Measurements from ENCODE around the gene SCD5.

SCD5 gene

GRCh38 chr4:82645936-82646565 is 152.5 kb downstream of the SCD5 start:
- TF ChIP-seq CTCF (IDR thresholded peaks at IDR 0.05; ENCODE audit: unreplicated experiment in 3 of 3), result no peak
- H3K4me3 Mint-ChIP-seq, result peak overlapping the region in 1 of 3 experiments; percentile 44
- peak overlapping the region; percentile 35 to 74 (median 70) for H3K27ac Mint-ChIP-seq
- H3K27me3 Mint-ChIP-seq (ENCODE audit: low read depth), result no peaks in the 10 kb centered on the region
- peaks cover 25% of the 10 kb centered on the region for H3K4me1 Mint-ChIP-seq
- H3K9me3 Mint-ChIP-seq, result no peaks in the 10 kb centered on the region
- peaks cover 3% of the 10 kb centered on the region for H3K36me3 Mint-ChIP-seq (ENCODE audit: low read depth)

GRCh38 chr4:82644734-82645126 is 153.9 kb downstream of the SCD5 start:
- peaks cover 33% of the 10 kb centered on the region for H3K4me1 Mint-ChIP-seq
- peak overlapping the region in 2 of 3 experiments; percentile 13 to 74 for H3K27ac Mint-ChIP-seq
- H3K4me3 Mint-ChIP-seq, result no peak overlapping the region
- peaks cover under 1% of the 10 kb centered on the region for H3K36me3 Mint-ChIP-seq (ENCODE audit: low read depth)
- TF ChIP-seq CTCF (IDR thresholded peaks at IDR 0.05; ENCODE audit: unreplicated experiment in 3 of 3), result no peak
- no peaks in the 10 kb centered on the region for H3K27me3 Mint-ChIP-seq (ENCODE audit: low read depth)
- no peaks in the 10 kb centered on the region for H3K9me3 Mint-ChIP-seq

- Mint-ChIP-seq H3K27ac (peak overlapping the region in 1 of 3 experiments; percentile 74), H3K4me3 (no peak overlapping the region), H3K27me3 (ENCODE audit: low read depth) (no peaks in the 10 kb centered on the region), H3K36me3 (ENCODE audit: low read depth) (no peaks in the 10 kb centered on the region), H3K4me1 (peaks cover 33% of the 10 kb centered on the region), H3K9me3 (no peaks in the 10 kb centered on the region)
- TF ChIP-seq CTCF (IDR thresholded peaks at IDR 0.05; ENCODE audit: unreplicated experiment in 3 of 3), result no peak
These were observed 154.4 kb downstream of the SCD5 start for GRCh38 chr4:82643994-82644733.

GRCh38 chr4:82642331-82642730 is 156.3 kb downstream of the SCD5 start:
- Mint-ChIP-seq H3K4me1 (peaks cover 29% of the 10 kb centered on the region), H3K36me3 (ENCODE audit: low read depth) (no peaks in the 10 kb centered on the region), H3K27ac (no peak overlapping the region), H3K27me3 (ENCODE audit: low read depth) (no peaks in the 10 kb centered on the region), H3K9me3 (no peaks in the 10 kb centered on the region), H3K4me3 (no peak overlapping the region)
- TF ChIP-seq CTCF (IDR thresholded peaks at IDR 0.05; ENCODE audit: unreplicated experiment in 3 of 3), result no peak

- peaks cover 16% of the 10 kb centered on the region for H3K4me1 Mint-ChIP-seq
- TF ChIP-seq CTCF (IDR thresholded peaks at IDR 0.05; ENCODE audit: unreplicated experiment in 3 of 3), result no peak
- no peak overlapping the region for H3K4me3 Mint-ChIP-seq
- H3K36me3 Mint-ChIP-seq (ENCODE audit: low read depth), result no peaks in the 10 kb centered on the region
- no peaks in the 10 kb centered on the region for H3K27me3 Mint-ChIP-seq (ENCODE audit: low read depth)
- H3K27ac Mint-ChIP-seq, result peak overlapping the region; percentile 33 to 84 (median 81)
- no peaks in the 10 kb centered on the region for H3K9me3 Mint-ChIP-seq
These were observed 158.1 kb downstream of the SCD5 start for GRCh38 chr4:82640540-82640939.
